Tibial nerve (tissue), 4 donors: ENCODE results near the gene PCNX2. TPM values are rescaled to one million over a fixed set of nuclear protein-coding genes. Genes with fewer than 3 reads are reported as not detected.
"Not testable (repeated sequence)": the region's sequence is repeated elsewhere in the genome, so short reads cannot be mapped to it uniquely, and the experiment has no call there.

Experiments
- DNase-seq, 2 donors: peaks; one replicate each; pipeline ENCODE4 v3.0.0-alpha.2; 2019; ENCODE audit warnings: low spot score in 2 of 2
- H3K27ac ChIP-seq, 4 donors: fragments of 200-600 bp; sonication (generic) in 3 of 4; one replicate each; pipeline ENCODE4 v1.5.1; 2017 to 2019; ENCODE audit warnings: mild to moderate bottlenecking in 1 of 4
- H3K27me3 ChIP-seq, 2 donors: fragments of 200-600 bp; sonication (generic) in 1 of 2; one replicate each; pipeline versions ENCODE4 v1.5.1 to v1.6.0; 2017 to 2019
- H3K36me3 ChIP-seq, 3 donors: fragments of 200-600 bp; sonication (generic); one replicate each; pipeline ENCODE4 v1.5.1; 2018 to 2019
- H3K4me1 ChIP-seq, 4 donors: fragments of 200-600 bp; sonication (generic) in 3 of 4; one replicate each; pipeline ENCODE4 v1.5.1; 2017 to 2019
- H3K4me3 ChIP-seq, 4 donors: fragments of 200-600 bp; sonication (generic) in 3 of 4; one replicate each; pipeline ENCODE4 v1.5.1; 2017 to 2019; ENCODE audit warnings: mild to moderate bottlenecking in 1 of 4, moderate library complexity in 1 of 4
- H3K9me3 ChIP-seq, 4 donors: fragments of 200-600 bp; sonication (generic) in 3 of 4; one replicate each; pipeline ENCODE4 v1.5.1; 2017 to 2019
- CTCF ChIP-seq, 5 experiments: fragments of 200-600 bp in 3 of 5; fragments of 450-650 bp in 2 of 5; sonication (generic) in 3 of 5; IDR thresholded peaks; one replicate each; pipeline ENCODE4 v1.5.1; 2016 to 2019; ENCODE audit warnings: antibody characterized with exemption in 5 of 5, mild to moderate bottlenecking in 3 of 5, moderate library complexity in 2 of 5
- EP300 ChIP-seq, 2 donors: sonication (generic); formaldehyde crosslinking; IDR thresholded peaks; one replicate each; pipeline ENCODE4 v1.6.1; 2017; ENCODE audit warnings: antibody characterized with exemption in 2 of 2, mild to moderate bottlenecking in 1 of 2
- POLR2A ChIP-seq, 2 donors: fragments of 450-650 bp; IDR thresholded peaks; one replicate each; pipeline ENCODE4 v1.6.1; 2017; ENCODE audit warnings: antibody characterized with exemption in 2 of 2, mild to moderate bottlenecking in 2 of 2, moderate library complexity in 2 of 2
- WGBS, 2 donors: methylation state at CpG; one replicate each; pipeline ENCODE4 v1.1.5; 2018; 5-methylcytosine and 5-hydroxymethylcytosine counted together
- total RNA-seq, 4 donors: library from RNA; depleted of rRNA; stranded (reverse); fragments of >200 nt; gene quantifications; one replicate each; pipeline ENCODE4 v1.1.0, GENCODE V29; 2016

Gene PCNX2
- total RNA-seq, 4 donors from 2014 or later, result 10.2 to 32.1 (median 19.2) TPM

GRCh38 chr1:233086961-233087881 is 208.3 kb downstream of the PCNX2 start:
- no peak for TF ChIP-seq EP300 (IDR thresholded peaks at IDR 0.05)
- TF ChIP-seq CTCF (IDR thresholded peaks at IDR 0.05), result no peak
- no peak overlapping the region for H3K4me3 ChIP-seq
- H3K36me3 ChIP-seq, result no peaks in the 10 kb centered on the region
- DNase-seq, result no peak
- WGBS, 2 donors, result 60 to 63% methylated on average over 11 of the region's 11 CpGs
- H3K4me1 ChIP-seq, result no peaks in the 10 kb centered on the region
- no peak overlapping the region for H3K27ac ChIP-seq
- H3K9me3 ChIP-seq, result no peaks in the 10 kb centered on the region
- no peaks in the 10 kb centered on the region for H3K27me3 ChIP-seq

DNA sequence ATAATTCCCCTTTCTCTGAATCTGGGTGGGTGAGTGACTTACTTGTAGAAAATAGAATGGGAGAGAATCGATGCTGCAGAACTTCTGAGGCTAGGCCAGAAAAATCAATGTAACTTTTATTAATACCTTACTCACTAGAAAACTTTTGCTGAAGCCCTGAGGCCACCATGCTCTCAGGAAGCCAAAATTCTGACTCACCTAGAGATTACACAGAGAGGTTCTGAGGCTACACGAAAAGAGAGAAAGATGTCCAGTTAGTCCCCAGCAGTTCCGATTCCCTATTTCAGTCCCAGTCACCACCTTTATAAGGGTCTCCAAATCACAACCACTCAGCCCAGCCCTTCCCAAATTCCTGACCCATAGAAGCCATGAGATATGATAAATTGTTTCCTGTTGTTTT is 210.0 kb downstream of the PCNX2 start:
- DNase-seq, result no peak
- Histone ChIP-seq H3K4me3 (no peak overlapping the region), H3K4me1 (peaks cover 0 to 6% (median 0%) of the 10 kb centered on the region in 4 donors), H3K9me3 (no peaks in the 10 kb centered on the region), H3K27me3 (no peaks in the 10 kb centered on the region), H3K27ac (no peak overlapping the region), H3K36me3 (no peaks in the 10 kb centered on the region)
- TF ChIP-seq CTCF (IDR thresholded peaks at IDR 0.05) (no peak), POLR2A (IDR thresholded peaks at IDR 0.05) (no peak), EP300 (IDR thresholded peaks at IDR 0.05) (no peak)
- 95 to 96% methylated on average over 3 of the region's 3 CpGs for WGBS, 2 donors

DNA sequence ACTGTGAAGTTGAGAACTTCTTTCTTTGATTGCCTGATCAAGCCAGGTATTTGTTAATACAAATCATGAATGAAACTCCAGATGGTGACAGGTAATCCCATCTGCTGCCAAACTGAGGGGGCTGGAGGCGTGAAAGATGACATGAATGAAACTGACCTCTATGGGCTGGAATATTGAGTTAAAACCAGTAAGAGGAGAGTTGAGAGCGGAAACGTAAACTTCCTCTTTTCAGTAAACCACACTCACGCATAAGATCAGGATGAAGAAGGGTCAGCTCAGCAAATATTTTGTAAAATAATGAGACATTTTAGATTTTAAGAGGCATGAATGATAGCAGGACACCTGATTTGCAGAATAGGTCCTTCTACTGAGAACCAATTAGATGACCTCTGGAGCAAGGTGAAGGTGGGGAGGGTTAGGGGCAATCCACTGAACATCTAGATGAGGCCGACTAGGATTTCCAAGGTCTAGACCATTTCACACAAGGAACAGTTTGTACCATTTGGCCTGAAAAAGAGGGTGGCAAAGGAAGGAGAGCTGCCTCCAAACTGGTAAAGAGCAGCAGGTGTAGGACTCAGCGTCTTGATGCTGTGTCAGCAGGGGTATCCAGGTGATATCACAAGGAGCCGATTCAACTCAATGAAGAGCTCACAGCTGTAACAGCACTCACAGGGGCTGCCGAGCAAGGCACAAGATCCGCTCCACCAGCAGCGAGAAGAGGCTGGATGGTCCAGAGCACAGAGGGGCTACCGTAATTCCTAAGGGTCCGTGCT is 212.6 kb downstream of the PCNX2 start:
- no peaks in the 10 kb centered on the region for H3K9me3 ChIP-seq
- H3K27me3 ChIP-seq, result no peaks in the 10 kb centered on the region
- TF ChIP-seq CTCF (IDR thresholded peaks at IDR 0.05) (no peak), EP300 (IDR thresholded peaks at IDR 0.05) (no peak), POLR2A (IDR thresholded peaks at IDR 0.05) (no peak)
- no peaks in the 10 kb centered on the region for H3K36me3 ChIP-seq
- no peak overlapping the region for H3K27ac ChIP-seq
- DNase-seq, result no peak
- peaks cover 0 to 6% (median 0%) of the 10 kb centered on the region in 4 donors for H3K4me1 ChIP-seq
- 89 to 95% methylated on average over 12 of the region's 12 CpGs for WGBS, 2 donors
- H3K4me3 ChIP-seq, result no peak overlapping the region

DNA sequence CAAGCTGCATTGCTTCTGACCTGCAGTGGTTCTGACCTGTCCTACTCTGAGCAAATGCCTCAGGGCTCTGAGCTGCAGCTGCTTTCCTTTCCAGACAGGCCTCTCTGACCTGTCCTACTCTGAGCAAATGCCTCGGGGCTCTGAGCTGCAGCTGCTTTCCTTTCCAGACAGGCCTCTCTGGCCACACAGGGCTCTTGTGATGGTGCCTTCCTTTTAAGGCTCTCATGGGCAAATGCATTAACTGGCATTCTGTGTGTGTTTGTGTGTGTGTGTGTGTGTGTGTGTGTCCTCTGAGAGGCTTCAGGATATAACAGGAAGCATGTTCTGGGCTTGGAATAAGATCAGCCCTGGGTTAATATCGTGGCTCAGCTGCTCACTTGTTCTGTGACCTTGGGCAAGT is 213.8 kb downstream of the PCNX2 start:
- Histone ChIP-seq H3K27me3 (no peaks in the 10 kb centered on the region), H3K4me3 (no peak overlapping the region), H3K27ac (no peak overlapping the region), H3K9me3 (no peaks in the 10 kb centered on the region), H3K36me3 (no peaks in the 10 kb centered on the region), H3K4me1 (peaks cover 0 to 6% (median 0%) of the 10 kb centered on the region in 4 donors)
- 19 to 21% methylated on average over 2 of the region's 2 CpGs for WGBS, 2 donors
- no peak for TF ChIP-seq CTCF (IDR thresholded peaks at IDR 0.05)
- no peak for TF ChIP-seq POLR2A (IDR thresholded peaks at IDR 0.05)
- TF ChIP-seq EP300 (IDR thresholded peaks at IDR 0.05), result no peak
- DNase-seq, result no peak

- not testable (repeated sequence) for H3K36me3 ChIP-seq, H3K9me3 ChIP-seq, H3K27ac ChIP-seq, H3K4me1 ChIP-seq, H3K27me3 ChIP-seq, H3K4me3 ChIP-seq
- DNase-seq, result peak in 1 of 2 donors; percentile 15
- WGBS, 2 donors, result 72 to 80% methylated on average over 4 of the region's 4 CpGs
These were observed 214.7 kb downstream of the PCNX2 start for GRCh38 chr1:233080827-233081226.
